ENCODE data around the gene SLC35F5. TPM values are rescaled to one million over a fixed set of nuclear protein-coding genes. Genes with fewer than 3 reads are reported as not detected.
A peak's percentile ranks its signal among the peaks of the same experiment; 100 is the strongest.

The SLC35F5 gene
- total and polyA plus RNA-seq, 2 of the 4 experiments (the other 2 are of a cell fraction), result 30.5 to 93.4 TPM

DNA sequence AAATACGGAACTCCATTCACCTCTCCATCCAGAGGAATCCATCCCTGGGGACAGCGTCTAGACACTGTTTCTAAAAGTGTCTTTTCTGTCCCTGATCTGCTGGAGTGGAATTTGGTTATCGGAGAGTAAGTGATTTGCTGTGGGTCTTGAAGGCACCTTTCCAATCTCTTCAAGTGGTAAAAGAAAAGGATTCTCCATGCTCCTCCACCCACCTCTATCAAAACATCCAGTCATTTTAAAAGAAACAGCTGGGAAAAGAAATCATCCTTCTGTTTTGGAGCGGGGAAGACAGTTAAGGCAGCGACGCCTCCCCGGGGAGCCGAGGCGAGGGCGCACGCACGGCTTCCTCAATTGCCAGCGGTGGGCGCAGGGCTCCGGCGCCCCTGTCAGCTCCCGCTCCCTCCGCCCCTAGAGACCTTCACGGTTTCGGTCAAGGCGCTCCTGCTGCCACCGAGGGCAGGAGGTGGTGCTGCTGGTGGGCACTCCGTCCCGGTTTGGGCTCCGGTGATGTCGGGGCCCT, 547 bp downstream of the SLC35F5 start:
- no peaks in the 10 kb centered on the region; the same call in 1 of the 2 replicates for H3K9me1 ChIP-seq (ENCODE audit: insufficient read depth, low read length)
- peak overlapping the region; percentile 95 for H2BK5ac ChIP-seq (ENCODE audit: low read depth, low read length, poor library complexity, severe bottlenecking)
- no peaks in the 10 kb centered on the region for H3K9me3 ChIP-seq (ENCODE audit: control insufficient read depth, insufficient read depth, low read length)
- peak overlapping the region; percentile 90 for H3K23ac ChIP-seq (ENCODE audit: low read depth, low read length)
- H3K27me3 ChIP-seq (ENCODE audit: control insufficient read depth, insufficient read depth, low read length), result no peaks in the 10 kb centered on the region
- H4K8ac ChIP-seq (ENCODE audit: low read depth in 2 of 2, low read length in 2 of 2), result peak overlapping the region; percentile 62 to 84; a peak in 2 of 4 replicates
- 0% methylated on average over 19 of the region's 26 CpGs; no CpG with 5 or more reads in 1 of the 2 experiments for WGBS, 2 experiments (ENCODE audit: extremely low coverage in 2 of 2, insufficient read length in 1 of 2)
- H3K56ac ChIP-seq (ENCODE audit: extremely low read depth, insufficient read depth, low read length), result peak overlapping the region; percentile 36
- in situ Hi-C loops (cut with MboI; ENCODE audit: low sequenced_read_pairs) (loop anchor here (5.0 kb wide), 1 partner anchor 131 kb away; no protein-coding TSS in a partner anchor), dilution Hi-C loops (cut with HindIII; ENCODE audit: low sequenced_read_pairs, unreplicated experiment) (no loop called here), intact Hi-C loops (cut with micrococcal nuclease) (loop anchor here (1.0 to 10.0 kb wide), 3 partner anchors 62 to 799 kb away; no protein-coding TSS in a partner anchor)
- H4K91ac ChIP-seq (ENCODE audit: insufficient read depth, low read depth, low read length), result peak overlapping the region; percentile 77; the same call in 1 of the 2 replicates
- POLR2A ChIA-PET (ENCODE audit: unreplicated experiment), result interaction anchor here (0.7 to 1.4 kb wide), 4 partner anchors 12 to 138 kb away, joined by 3 to 7 read pairs (median 3); partner anchors contain the start of gene ACTR3
- H4K5ac ChIP-seq (ENCODE audit: low read depth, low read length), result peak overlapping the region; percentile 69
- peak; percentile 54 for ATAC-seq (ENCODE audit: low read depth)
- peak overlapping the region; percentile 68 for H2BK120ac ChIP-seq (ENCODE audit: low read depth, low read length)
- peak overlapping the region; percentile 48; the same call in 1 of the 3 replicates for H2BK15ac ChIP-seq (ENCODE audit: low read depth, low read length)
- H3K4me1 ChIP-seq (ENCODE audit: control insufficient read depth, insufficient read depth, low read length), result 0 out of 2 replicates have a peak, but pooled peaks cover 2% of the 10 kb centered on the region
- no peak for TF ChIP-seq FOS (IDR thresholded peaks at IDR 0.05; ENCODE audit: low read depth, low read length)
- TF ChIP-seq CHD1 (IDR thresholded peaks at IDR 0.05; ENCODE audit: low read depth, low read length), result no peak
- no peak for TF ChIP-seq SMC3 (IDR thresholded peaks at IDR 0.05; ENCODE audit: low read depth, low read length)
- TF ChIP-seq NFE2L2 (IDR thresholded peaks at IDR 0.05; ENCODE audit: low read depth, low read length), result no peak
- no peak for TF ChIP-seq POLR2A (IDR thresholded peaks at IDR 0.05; ENCODE audit: low read depth, low read length)
- TF ChIP-seq, protein P1, sequence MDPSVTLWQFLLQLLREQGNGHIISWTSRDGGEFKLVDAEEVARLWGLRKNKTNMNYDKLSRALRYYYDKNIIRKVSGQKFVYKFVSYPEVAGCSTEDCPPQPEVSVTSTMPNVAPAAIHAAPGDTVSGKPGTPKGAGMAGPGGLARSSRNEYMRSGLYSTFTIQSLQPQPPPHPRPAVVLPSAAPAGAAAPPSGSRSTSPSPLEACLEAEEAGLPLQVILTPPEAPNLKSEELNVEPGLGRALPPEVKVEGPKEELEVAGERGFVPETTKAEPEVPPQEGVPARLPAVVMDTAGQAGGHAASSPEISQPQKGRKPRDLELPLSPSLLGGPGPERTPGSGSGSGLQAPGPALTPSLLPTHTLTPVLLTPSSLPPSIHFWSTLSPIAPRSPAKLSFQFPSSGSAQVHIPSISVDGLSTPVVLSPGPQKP (IDR thresholded peaks at IDR 0.05; ENCODE audit: borderline replicate concordance, low read depth, low read length), result no peak
- no peak for TF ChIP-seq RAD21 (IDR thresholded peaks at IDR 0.05; ENCODE audit: low read length)
- TF ChIP-seq MAFK (IDR thresholded peaks at IDR 0.05; ENCODE audit: low read depth, low read length), result no peak
- TF ChIP-seq CEBPB (IDR thresholded peaks at IDR 0.05; ENCODE audit: low read depth, low read length), result no peak
- TF ChIP-seq, protein P2, sequence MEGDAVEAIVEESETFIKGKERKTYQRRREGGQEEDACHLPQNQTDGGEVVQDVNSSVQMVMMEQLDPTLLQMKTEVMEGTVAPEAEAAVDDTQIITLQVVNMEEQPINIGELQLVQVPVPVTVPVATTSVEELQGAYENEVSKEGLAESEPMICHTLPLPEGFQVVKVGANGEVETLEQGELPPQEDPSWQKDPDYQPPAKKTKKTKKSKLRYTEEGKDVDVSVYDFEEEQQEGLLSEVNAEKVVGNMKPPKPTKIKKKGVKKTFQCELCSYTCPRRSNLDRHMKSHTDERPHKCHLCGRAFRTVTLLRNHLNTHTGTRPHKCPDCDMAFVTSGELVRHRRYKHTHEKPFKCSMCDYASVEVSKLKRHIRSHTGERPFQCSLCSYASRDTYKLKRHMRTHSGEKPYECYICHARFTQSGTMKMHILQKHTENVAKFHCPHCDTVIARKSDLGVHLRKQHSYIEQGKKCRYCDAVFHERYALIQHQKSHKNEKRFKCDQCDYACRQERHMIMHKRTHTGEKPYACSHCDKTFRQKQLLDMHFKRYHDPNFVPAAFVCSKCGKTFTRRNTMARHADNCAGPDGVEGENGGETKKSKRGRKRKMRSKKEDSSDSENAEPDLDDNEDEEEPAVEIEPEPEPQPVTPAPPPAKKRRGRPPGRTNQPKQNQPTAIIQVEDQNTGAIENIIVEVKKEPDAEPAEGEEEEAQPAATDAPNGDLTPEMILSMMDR (conservative IDR thresholded peaks at IDR 0.05; ENCODE audit: low read depth, low read length), result no peak
- no peak for TF ChIP-seq RFX5 (IDR thresholded peaks at IDR 0.05; ENCODE audit: low read depth, low read length)
- TF ChIP-seq MXI1 (IDR thresholded peaks at IDR 0.05; ENCODE audit: borderline replicate concordance, low read depth, low read length), result no peak
- no peak for TF ChIP-seq RCOR1 (IDR thresholded peaks at IDR 0.05; ENCODE audit: insufficient replicate concordance, low read length)
- no peak for TF ChIP-seq BHLHE40 (IDR thresholded peaks at IDR 0.05; ENCODE audit: low read depth, low read length)
- TF ChIP-seq, protein P3, sequence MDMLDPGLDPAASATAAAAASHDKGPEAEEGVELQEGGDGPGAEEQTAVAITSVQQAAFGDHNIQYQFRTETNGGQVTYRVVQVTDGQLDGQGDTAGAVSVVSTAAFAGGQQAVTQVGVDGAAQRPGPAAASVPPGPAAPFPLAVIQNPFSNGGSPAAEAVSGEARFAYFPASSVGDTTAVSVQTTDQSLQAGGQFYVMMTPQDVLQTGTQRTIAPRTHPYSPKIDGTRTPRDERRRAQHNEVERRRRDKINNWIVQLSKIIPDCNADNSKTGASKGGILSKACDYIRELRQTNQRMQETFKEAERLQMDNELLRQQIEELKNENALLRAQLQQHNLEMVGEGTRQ (IDR thresholded peaks at IDR 0.05; ENCODE audit: low read depth, low read length), result no peak
- peak overlapping the region; percentile 90 for H3K4me2 ChIP-seq (ENCODE audit: low read depth, low read length)
- H3K4me3 ChIP-seq (ENCODE audit: insufficient read depth, low read depth, low read length), result peak overlapping the region; percentile 87
- peaks cover 8 to 38% of the 10 kb centered on the region in 2 experiments for H3K79me1 ChIP-seq (ENCODE audit: low read depth in 1 of 2, low read length in 2 of 2)
- H3K4ac ChIP-seq (ENCODE audit: low read depth, low read length), result peak overlapping the region; percentile 91
- peak overlapping the region; percentile 91 for H3K27ac ChIP-seq (ENCODE audit: insufficient read depth, low read length)
- peak overlapping the region; percentile 99 for H2AFZ ChIP-seq (replicated peaks; ENCODE audit: low read length, poor library complexity)
- H2BK20ac ChIP-seq (ENCODE audit: low read depth, low read length), result no peak overlapping the region
- H3K36me3 ChIP-seq (ENCODE audit: control insufficient read depth, insufficient read depth, low read length), result peaks cover 3% of the 10 kb centered on the region
- DNase-seq, result peak; percentile 17
- no TSS peak for BruUV-seq (replicated peaks)
- peak overlapping the region; percentile 98 for H2AK9ac ChIP-seq (replicated peaks; ENCODE audit: low read depth, low read length, poor library complexity)
- H2AK5ac ChIP-seq (ENCODE audit: low read depth, low read length), result peak overlapping the region; percentile 83; the same call in 1 of the 2 replicates
- peaks cover 16% of the 10 kb centered on the region; the same call in 1 of the 2 replicates for H4K20me1 ChIP-seq (ENCODE audit: insufficient read depth, low read length)
- H3K18ac ChIP-seq (ENCODE audit: low read depth, low read length), result peak overlapping the region; percentile 66
- H3K9ac ChIP-seq (ENCODE audit: low read depth, low read length), result peak overlapping the region; percentile 96
- CTCF ChIA-PET, result interaction anchor here (1.1 kb wide), 1 partner anchor 14 kb away, joined by 3 read pairs; no protein-coding TSS in a partner anchor
- H3K14ac ChIP-seq (replicated peaks; ENCODE audit: low read depth, low read length), result peak overlapping the region; percentile 89
